SU-DHL-6 (cell line): ENCODE measurements around the gene C16orf95.

Experiments
- H2AFZ ChIP-seq: fragments of 200-600 bp; sonication (generic); 2 replicates; pipeline ENCODE4 v1.6.1; 2014; ENCODE audit warnings: low read depth, mild to moderate bottlenecking, moderate library complexity, mixed read lengths, antibody characterized with exemption, low read length; ENCODE audit not compliant: severe bottlenecking
- H3F3A ChIP-seq: fragments of 200-600 bp; shearing (Covaris generic); 2 replicates; pipeline ENCODE4 v1.6.0; 2016; ENCODE audit warnings: antibody characterized with exemption, mild to moderate bottlenecking; ENCODE audit not compliant: insufficient read depth
- H3K27ac ChIP-seq: fragments of 200-600 bp; sonication (generic); 2 replicates; pipeline ENCODE4 v1.5.1; 2016; ENCODE audit warnings: low read depth, mild to moderate bottlenecking, low read length, moderate library complexity, mixed read lengths
- H3K27me3 ChIP-seq: fragments of 200-600 bp; sonication (generic), shearing (Covaris generic); 2 replicates; pipeline ENCODE4 v1.6.0; 2014; ENCODE audit warnings: mild to moderate bottlenecking, low read length
- H3K36me3 ChIP-seq: fragments of 200-600 bp; sonication (generic); 2 replicates; pipeline ENCODE4 v1.6.1; 2014; ENCODE audit warnings: mild to moderate bottlenecking, low read length, mixed read lengths
- H3K4me2 ChIP-seq: fragments of 300-600, 200-600 bp; shearing (Covaris generic), sonication (generic); 2 replicates; pipeline ENCODE4 v1.6.0; 2014; ENCODE audit warnings: low read length, low read depth, mild to moderate bottlenecking; ENCODE audit not compliant: poor library complexity, severe bottlenecking
- H3K4me3 ChIP-seq: fragments of 200-600 bp; sonication (generic); 2 replicates; pipeline ENCODE4 v1.5.1; 2014; ENCODE audit warnings: antibody characterized with exemption, low read length, mild to moderate bottlenecking, mixed read lengths; ENCODE audit not compliant: insufficient read depth, poor library complexity, severe bottlenecking
- H3K79me2 ChIP-seq: fragments of 200-600 bp; sonication (generic); 2 replicates; pipeline ENCODE4 v1.6.1; 2014; ENCODE audit warnings: mild to moderate bottlenecking, low read length, moderate library complexity; ENCODE audit not compliant: insufficient read depth
- H3K9ac ChIP-seq: fragments of 200-600 bp; sonication (generic); 2 replicates; pipeline ENCODE4 v1.7.0; 2014; ENCODE audit warnings: mild to moderate bottlenecking, low read length
- H3K9me2 ChIP-seq: fragments of 200-600 bp; sonication (generic); replicated peaks from 2 replicates; pipeline ENCODE4 v1.6.1; 2014; ENCODE audit warnings: low read length; ENCODE audit not compliant: insufficient read depth
- H3K9me3 ChIP-seq: fragments of 200-600 bp; sonication (generic); 2 replicates; pipeline ENCODE4 v1.6.1; 2014; ENCODE audit warnings: low read length, mixed read lengths; ENCODE audit not compliant: insufficient read depth
- H4K20me1 ChIP-seq: fragments of 200-600 bp; sonication (generic); 2 replicates; pipeline ENCODE4 v1.6.1; 2014; ENCODE audit warnings: low read depth, mild to moderate bottlenecking, antibody characterized with exemption, low read length, moderate library complexity, mixed read lengths
- EZH2phosphoT487 ChIP-seq: fragments of 200-600 bp; sonication (generic), shearing (Covaris generic); conservative IDR thresholded peaks from 2 replicates; pipeline ENCODE4 v1.6.1; 2018; ENCODE audit warnings: mild to moderate bottlenecking, antibody characterized with exemption, low read length, moderate library complexity, mixed read lengths
- TF ChIP-seq, protein P1 (sequence below): fragments of 200-600 bp; sonication (generic); IDR thresholded peaks from one replicate; pipeline ENCODE4 v1.5.1; 2017; ENCODE audit warnings: antibody characterized with exemption, mild to moderate bottlenecking, low read length, moderate library complexity; ENCODE audit not compliant: insufficient read depth, poor library complexity, severe bottlenecking

C16orf95 gene

GRCh38 chr16:87312008-87312407 lies 5.2 kb downstream of the C16orf95 start:
- no peak overlapping the region for H3K4me3 ChIP-seq
- no peaks in the 10 kb centered on the region for H3K36me3 ChIP-seq
- H3K9me3 ChIP-seq, result no peaks in the 10 kb centered on the region
- TF ChIP-seq, protein P1, sequence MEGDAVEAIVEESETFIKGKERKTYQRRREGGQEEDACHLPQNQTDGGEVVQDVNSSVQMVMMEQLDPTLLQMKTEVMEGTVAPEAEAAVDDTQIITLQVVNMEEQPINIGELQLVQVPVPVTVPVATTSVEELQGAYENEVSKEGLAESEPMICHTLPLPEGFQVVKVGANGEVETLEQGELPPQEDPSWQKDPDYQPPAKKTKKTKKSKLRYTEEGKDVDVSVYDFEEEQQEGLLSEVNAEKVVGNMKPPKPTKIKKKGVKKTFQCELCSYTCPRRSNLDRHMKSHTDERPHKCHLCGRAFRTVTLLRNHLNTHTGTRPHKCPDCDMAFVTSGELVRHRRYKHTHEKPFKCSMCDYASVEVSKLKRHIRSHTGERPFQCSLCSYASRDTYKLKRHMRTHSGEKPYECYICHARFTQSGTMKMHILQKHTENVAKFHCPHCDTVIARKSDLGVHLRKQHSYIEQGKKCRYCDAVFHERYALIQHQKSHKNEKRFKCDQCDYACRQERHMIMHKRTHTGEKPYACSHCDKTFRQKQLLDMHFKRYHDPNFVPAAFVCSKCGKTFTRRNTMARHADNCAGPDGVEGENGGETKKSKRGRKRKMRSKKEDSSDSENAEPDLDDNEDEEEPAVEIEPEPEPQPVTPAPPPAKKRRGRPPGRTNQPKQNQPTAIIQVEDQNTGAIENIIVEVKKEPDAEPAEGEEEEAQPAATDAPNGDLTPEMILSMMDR, result no peak
- no peak for TF ChIP-seq EZH2phosphoT487
- no peaks in the 10 kb centered on the region for H3K79me2 ChIP-seq
- no peaks in the 10 kb centered on the region for H4K20me1 ChIP-seq
- no peak overlapping the region for H3K27ac ChIP-seq
- no peaks in the 10 kb centered on the region for H3F3A ChIP-seq
- H3K27me3 ChIP-seq, result no peaks in the 10 kb centered on the region
- no peak overlapping the region for H3K9ac ChIP-seq
- H2AFZ ChIP-seq, result no peak overlapping the region
- no peaks in the 10 kb centered on the region for H3K9me2 ChIP-seq
- no peak overlapping the region for H3K4me2 ChIP-seq

GRCh38 chr16:87311387-87311786 lies 5.8 kb downstream of the C16orf95 start:
- Histone ChIP-seq H3K27me3 (no peaks in the 10 kb centered on the region), H3K9me2 (no peaks in the 10 kb centered on the region), H2AFZ (no peak overlapping the region), H3F3A (no peaks in the 10 kb centered on the region), H4K20me1 (no peaks in the 10 kb centered on the region), H3K4me2 (no peak overlapping the region), H3K27ac (no peak overlapping the region), H3K36me3 (no peaks in the 10 kb centered on the region), H3K4me3 (no peak overlapping the region), H3K79me2 (no peaks in the 10 kb centered on the region), H3K9ac (no peak overlapping the region), H3K9me3 (no peaks in the 10 kb centered on the region)
- TF ChIP-seq, protein P1, result no peak

DNA sequence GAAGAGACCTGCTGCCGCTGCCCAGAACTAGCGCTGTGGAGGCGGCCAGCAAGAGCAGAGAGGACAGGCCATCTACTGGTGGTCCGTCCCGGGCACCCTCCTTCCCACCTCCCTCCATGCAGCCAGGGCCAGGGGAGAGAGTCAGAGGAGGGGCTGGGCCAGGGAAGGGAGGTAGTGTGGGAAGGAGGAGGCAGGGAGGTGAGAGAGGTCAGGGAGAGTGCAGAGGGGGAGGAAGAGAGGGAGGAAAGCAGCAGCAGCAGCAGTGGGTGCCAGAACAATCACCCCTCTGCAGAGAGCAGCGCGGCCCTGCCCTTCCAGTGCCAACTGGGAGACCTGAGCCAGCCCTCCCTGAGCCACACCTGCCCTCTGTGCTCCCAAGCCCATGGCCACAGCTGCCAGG lies 6.6 kb downstream of the C16orf95 start:
- no peaks in the 10 kb centered on the region for H3K9me3 ChIP-seq
- no peak overlapping the region for H3K4me2 ChIP-seq
- H2AFZ ChIP-seq, result no peak overlapping the region

More for the DNA sequence above, 6.6 kb downstream of the C16orf95 start:
- Histone ChIP-seq H3K27me3 (no peaks in the 10 kb centered on the region), H3K9me2 (no peaks in the 10 kb centered on the region), H4K20me1 (no peaks in the 10 kb centered on the region), H3F3A (no peaks in the 10 kb centered on the region), H3K27ac (no peak overlapping the region), H3K79me2 (no peaks in the 10 kb centered on the region), H3K4me3 (no peak overlapping the region), H3K36me3 (no peaks in the 10 kb centered on the region), H3K9ac (no peak overlapping the region)
- TF ChIP-seq, protein P1, result no peak
- TF ChIP-seq EZH2phosphoT487, result no peak
